Measurements from ENCODE around the gene BTBD18. TPM values are rescaled to one million over a fixed set of nuclear protein-coding genes. Genes with fewer than 3 reads are reported as not detected.

The BTBD18 gene
- total and polyA plus RNA-seq, 7 donors = 0.03 TPM; not detected in 6

DNA sequence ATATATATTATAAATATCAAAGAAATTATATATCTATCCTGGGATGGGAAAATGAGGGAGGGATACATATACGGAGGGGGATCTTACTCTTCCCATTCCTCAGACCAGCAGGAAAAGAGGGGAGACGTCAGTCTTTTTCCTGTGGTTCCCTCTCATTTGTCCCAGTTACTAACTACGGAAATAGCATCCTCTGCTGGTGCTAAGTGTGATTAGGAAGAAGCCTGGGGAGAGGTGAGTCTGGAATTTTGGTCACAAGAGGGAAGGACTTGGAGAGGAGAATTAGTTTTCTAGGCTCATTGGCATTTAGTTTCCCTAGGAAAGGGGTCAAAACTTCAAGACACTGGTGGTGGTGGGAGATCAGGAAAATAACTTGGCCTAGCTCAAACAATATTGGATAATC is 51.2 kb downstream of the BTBD18 start:
- no peak overlapping the region for H3K27ac ChIP-seq
- TF ChIP-seq, protein P1, sequence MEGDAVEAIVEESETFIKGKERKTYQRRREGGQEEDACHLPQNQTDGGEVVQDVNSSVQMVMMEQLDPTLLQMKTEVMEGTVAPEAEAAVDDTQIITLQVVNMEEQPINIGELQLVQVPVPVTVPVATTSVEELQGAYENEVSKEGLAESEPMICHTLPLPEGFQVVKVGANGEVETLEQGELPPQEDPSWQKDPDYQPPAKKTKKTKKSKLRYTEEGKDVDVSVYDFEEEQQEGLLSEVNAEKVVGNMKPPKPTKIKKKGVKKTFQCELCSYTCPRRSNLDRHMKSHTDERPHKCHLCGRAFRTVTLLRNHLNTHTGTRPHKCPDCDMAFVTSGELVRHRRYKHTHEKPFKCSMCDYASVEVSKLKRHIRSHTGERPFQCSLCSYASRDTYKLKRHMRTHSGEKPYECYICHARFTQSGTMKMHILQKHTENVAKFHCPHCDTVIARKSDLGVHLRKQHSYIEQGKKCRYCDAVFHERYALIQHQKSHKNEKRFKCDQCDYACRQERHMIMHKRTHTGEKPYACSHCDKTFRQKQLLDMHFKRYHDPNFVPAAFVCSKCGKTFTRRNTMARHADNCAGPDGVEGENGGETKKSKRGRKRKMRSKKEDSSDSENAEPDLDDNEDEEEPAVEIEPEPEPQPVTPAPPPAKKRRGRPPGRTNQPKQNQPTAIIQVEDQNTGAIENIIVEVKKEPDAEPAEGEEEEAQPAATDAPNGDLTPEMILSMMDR (IDR thresholded peaks at IDR 0.05) = no peak
- 53 to 72% (median 60%) methylated on average over 3 of the region's 3 CpGs for WGBS, 3 donors
- H3K4me3 ChIP-seq = no peak overlapping the region
- intact Hi-C loops (cut with DNase I) = no loop called here
- no peaks in the 10 kb centered on the region for H3K27me3 ChIP-seq (ENCODE audit: insufficient read depth in 3 of 3, low read length in 2 of 3)
- ATAC-seq (no peak), DNase-seq (no peak)
- no peaks in the 10 kb centered on the region for H3K4me1 ChIP-seq
- no peaks in the 10 kb centered on the region for H3K9me3 ChIP-seq
- peaks cover 9 to 99% of the 10 kb centered on the region in 2 donors for H3K36me3 ChIP-seq (ENCODE audit: insufficient read depth in 1 of 2, low read depth in 1 of 2)

DNA sequence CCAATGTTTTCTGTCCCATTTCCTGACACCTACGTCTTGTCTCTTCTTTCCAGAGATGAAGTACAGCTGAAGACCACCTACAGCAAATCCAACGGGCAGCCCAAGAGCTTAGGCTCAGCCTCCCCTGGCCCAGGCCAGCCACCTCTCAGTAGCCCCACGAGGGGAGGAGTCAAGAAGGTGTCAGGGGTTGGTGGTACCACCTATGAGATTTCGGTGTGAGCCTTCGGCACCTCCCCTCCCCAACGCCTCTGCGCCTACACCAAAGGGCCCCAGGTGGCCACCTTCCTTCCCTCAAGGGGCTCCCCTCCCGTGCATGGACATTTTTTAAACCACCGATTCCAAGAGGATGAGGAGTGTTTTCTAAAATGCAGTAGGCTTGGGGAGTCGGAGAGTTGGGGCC is 51.8 kb downstream of the BTBD18 start:
- H3K27ac ChIP-seq = no peak overlapping the region
- intact Hi-C loops (cut with DNase I) = no loop called here
- no peaks in the 10 kb centered on the region for H3K4me1 ChIP-seq
- H3K4me3 ChIP-seq = no peak overlapping the region
- no peaks in the 10 kb centered on the region for H3K9me3 ChIP-seq
- TF ChIP-seq, protein P1 (IDR thresholded peaks at IDR 0.05) = no peak
- ATAC-seq (no peak), DNase-seq (no peak)
- H3K27me3 ChIP-seq (ENCODE audit: insufficient read depth in 3 of 3, low read length in 2 of 3) = no peaks in the 10 kb centered on the region
- 80 to 89% (median 81%) methylated on average over 10 of the region's 10 CpGs for WGBS, 3 donors
- peaks cover 11 to 99% of the 10 kb centered on the region in 2 donors for H3K36me3 ChIP-seq (ENCODE audit: insufficient read depth in 1 of 2, low read depth in 1 of 2)

DNA sequence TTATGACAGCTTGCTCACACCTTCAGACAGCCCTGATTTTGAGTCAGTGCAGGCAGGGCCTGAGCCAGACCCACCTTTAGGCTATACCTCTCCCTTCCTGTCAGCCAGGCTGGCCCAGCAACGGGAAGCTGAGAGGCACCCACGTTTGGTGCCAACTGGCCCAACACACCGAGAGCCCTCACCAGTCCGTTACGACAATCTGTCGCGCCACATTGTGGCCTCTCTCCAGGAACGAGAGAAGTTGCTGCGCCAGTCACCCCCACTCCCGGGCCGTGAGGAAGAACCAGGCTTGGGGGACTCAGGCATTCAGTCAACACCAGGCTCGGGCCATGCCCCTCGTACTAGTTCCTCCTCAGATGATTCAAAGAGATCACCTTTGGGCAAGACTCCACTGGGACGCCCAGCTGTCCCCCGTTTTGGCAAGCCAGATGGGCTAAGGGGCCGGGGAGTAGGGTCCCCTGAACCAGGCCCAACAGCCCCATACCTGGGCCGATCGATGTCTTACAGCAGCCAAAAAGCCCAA is 52.7 kb downstream of the BTBD18 start:
- 60 to 81% (median 62%) methylated on average over 18 of the region's 18 CpGs for WGBS, 3 donors
- Histone ChIP-seq H3K9me3 (no peaks in the 10 kb centered on the region), H3K27ac (no peak overlapping the region), H3K4me1 (no peaks in the 10 kb centered on the region), H3K27me3 (ENCODE audit: insufficient read depth in 3 of 3, low read length in 2 of 3) (no peaks in the 10 kb centered on the region), H3K36me3 (ENCODE audit: insufficient read depth in 1 of 2, low read depth in 1 of 2) (peaks cover 11 to 99% of the 10 kb centered on the region in 2 donors), H3K4me3 (no peak overlapping the region)
- TF ChIP-seq, protein P1 (IDR thresholded peaks at IDR 0.05) = no peak
- intact Hi-C loops (cut with DNase I) = no loop called here
- no peak for DNase-seq
- ATAC-seq = peak in 2 of 4 donors; percentile 22 to 31

Other genes with a start within 250 kb of the BTBD18 start
- gene SLC43A1, start 236.1 kb downstream of the BTBD18 start, total RNA-seq = 10 to 100 TPM in 1 of 4 donors, 1 to 10 TPM in 3; 4.1 to 15.3 (median 7.1) TPM
- 10 to 100 TPM in 1 of 3 donors, 1 to 10 TPM in 2; 3.5 to 13.7 (median 7.5) TPM for gene SLC43A1, start 236.1 kb downstream of the BTBD18 start, polyA plus RNA-seq
- gene TIMM10, start 221.1 kb downstream of the BTBD18 start, total RNA-seq = 10 to 100 TPM; 55.0 to 90.0 (median 73.0) TPM
- gene TIMM10, start 221.1 kb downstream of the BTBD18 start, polyA plus RNA-seq = 100 to 1,000 TPM in 2 of 3 donors, 10 to 100 TPM in 1; 97.7 to 149 (median 112) TPM
- gene SMTNL1, start 214.2 kb downstream of the BTBD18 start, total RNA-seq = 100 to 1,000 TPM in 1 of 4 donors, 10 to 100 TPM in 2, 1 to 10 TPM in 1; 7.6 to 118 (median 36.9) TPM
- gene SMTNL1, start 214.2 kb downstream of the BTBD18 start, polyA plus RNA-seq = 10 to 100 TPM in 2 of 3 donors, 1 to 10 TPM in 1; 6.7 to 19.7 (median 14.9) TPM
- 10 to 100 TPM in 3 of 4 donors, 1 to 10 TPM in 1; 6.8 to 24.7 (median 12.3) TPM for gene UBE2L6, start 184.1 kb downstream of the BTBD18 start, total RNA-seq
- 1 to 10 TPM; 5.3 to 9.9 (median 9.1) TPM for gene UBE2L6, start 184.1 kb downstream of the BTBD18 start, polyA plus RNA-seq
- gene SERPING1, start 154.1 kb downstream of the BTBD18 start, total RNA-seq = 10 to 100 TPM; 65.1 to 97.3 (median 71.2) TPM
- 10 to 100 TPM; 42.6 to 77.2 (median 62.3) TPM for gene SERPING1, start 154.1 kb downstream of the BTBD18 start, polyA plus RNA-seq
- gene YPEL4, start 101.9 kb downstream of the BTBD18 start, total RNA-seq = under 1 TPM in 3 of 4 donors, not detected in 1; 0.21 to 0.90 (median 0.59) TPM
- under 1 TPM; 0.08 to 0.18 (median 0.11) TPM for gene YPEL4, start 101.9 kb downstream of the BTBD18 start, polyA plus RNA-seq
- 10 to 100 TPM in 2 of 4 donors, 1 to 10 TPM in 2; 6.8 to 11.6 (median 9.2) TPM for gene CLP1, start 94.1 kb downstream of the BTBD18 start, total RNA-seq
- 10 to 100 TPM in 2 of 3 donors, 1 to 10 TPM in 1; 9.6 to 16.9 (median 14.3) TPM for gene CLP1, start 94.1 kb downstream of the BTBD18 start, polyA plus RNA-seq
- 10 to 100 TPM; 35.2 to 63.5 (median 53.3) TPM for gene ZDHHC5, start 83.7 kb downstream of the BTBD18 start, total RNA-seq
- 10 to 100 TPM; 32.4 to 63.6 (median 58.0) TPM for gene ZDHHC5, start 83.7 kb downstream of the BTBD18 start, polyA plus RNA-seq
- 10 to 100 TPM in 1 of 4 donors, 1 to 10 TPM in 3; 6.7 to 10.3 (median 7.4) TPM for gene MED19, start 39.6 kb downstream of the BTBD18 start, total RNA-seq
- 10 to 100 TPM in 2 of 3 donors, 1 to 10 TPM in 1; 9.4 to 19.7 (median 13.9) TPM for gene MED19, start 39.6 kb downstream of the BTBD18 start, polyA plus RNA-seq
- 10 to 100 TPM; 31.5 to 69.7 (median 51.1) TPM for gene TMX2, start 39.2 kb downstream of the BTBD18 start, total RNA-seq
- 100 to 1,000 TPM in 2 of 3 donors, 10 to 100 TPM in 1; 55.4 to 192 (median 110) TPM for gene TMX2, start 39.2 kb downstream of the BTBD18 start, polyA plus RNA-seq
- 100 to 1,000 TPM in 1 of 4 donors, 10 to 100 TPM in 3; 67.0 to 109 (median 88.0) TPM for gene SELENOH, start 10.3 kb downstream of the BTBD18 start, total RNA-seq
- gene SELENOH, start 10.3 kb downstream of the BTBD18 start, polyA plus RNA-seq = 100 to 1,000 TPM in 1 of 3 donors, 10 to 100 TPM in 2; 79.0 to 120 (median 81.9) TPM
- 10 to 100 TPM; 26.1 to 35.2 (median 30.1) TPM for gene CTNND1, start 10.0 kb upstream of the BTBD18 start, total RNA-seq
- 10 to 100 TPM in 2 of 3 donors, 1 to 10 TPM in 1; 9.4 to 13.8 (median 13.7) TPM for gene CTNND1, start 10.0 kb upstream of the BTBD18 start, polyA plus RNA-seq